Cardiac fibroblast (primary cell): Measurements from ENCODE around the gene RASGRF1.
A peak's percentile ranks its signal among the peaks of the same experiment; 100 is the strongest.
"Not testable (repeated sequence)": the region's sequence is repeated elsewhere in the genome, so short reads cannot be mapped to it uniquely, and the experiment has no call there.

ENCODE experiments used
- DNase-seq, 2 donors: peaks; one replicate each; pipeline versions ENCODE4 v3.0.0 to v3.0.0-alpha.2; 2010; ENCODE audit warnings: low read depth in 2 of 2
- H3K4me3 ChIP-seq, 2 donors: replicated peaks in 1 of 2; 1 replicate in 1 of 2; 2 replicates in 1 of 2; pipeline ENCODE4 v1.5.1; 2011; ENCODE audit warnings: low read depth in 2 of 2, low read length in 2 of 2, mild to moderate bottlenecking in 2 of 2, moderate library complexity in 1 of 2
- TF ChIP-seq, protein P1 (sequence below): IDR thresholded peaks from one replicate; pipeline ENCODE4 v1.5.1; 2011; ENCODE audit warnings: low read depth, mild to moderate bottlenecking, low read length, inconsistent platforms

RASGRF1 gene

DNA sequence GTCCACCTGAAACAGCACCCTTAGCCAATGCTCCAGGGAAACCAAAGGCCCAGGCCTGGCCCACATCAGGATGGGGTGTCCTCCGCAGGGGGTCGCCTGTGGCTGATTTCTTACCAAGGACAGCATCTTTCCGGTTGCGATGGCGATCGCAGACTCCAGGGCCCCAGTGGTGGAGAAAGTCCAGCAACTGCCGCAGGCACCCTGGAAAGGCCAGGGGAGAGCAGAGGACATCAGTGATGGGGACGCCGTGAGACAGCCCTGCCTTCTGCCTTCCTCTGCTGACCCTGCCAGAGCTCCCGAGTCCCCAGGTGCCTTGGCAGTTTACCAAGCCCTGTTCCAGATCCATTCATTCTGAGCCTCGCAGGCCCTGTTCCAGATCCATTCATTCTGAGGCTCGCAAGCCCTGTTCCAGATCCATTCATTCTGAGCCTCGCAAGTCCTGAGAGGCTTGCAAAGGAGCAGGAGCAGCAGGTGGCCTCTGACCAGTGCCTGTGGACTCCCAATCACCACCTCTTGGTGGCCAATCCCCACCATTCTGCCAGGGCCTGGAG is 158.2 kb downstream of the RASGRF1 start:
- no peak for DNase-seq
- TF ChIP-seq, protein P1, sequence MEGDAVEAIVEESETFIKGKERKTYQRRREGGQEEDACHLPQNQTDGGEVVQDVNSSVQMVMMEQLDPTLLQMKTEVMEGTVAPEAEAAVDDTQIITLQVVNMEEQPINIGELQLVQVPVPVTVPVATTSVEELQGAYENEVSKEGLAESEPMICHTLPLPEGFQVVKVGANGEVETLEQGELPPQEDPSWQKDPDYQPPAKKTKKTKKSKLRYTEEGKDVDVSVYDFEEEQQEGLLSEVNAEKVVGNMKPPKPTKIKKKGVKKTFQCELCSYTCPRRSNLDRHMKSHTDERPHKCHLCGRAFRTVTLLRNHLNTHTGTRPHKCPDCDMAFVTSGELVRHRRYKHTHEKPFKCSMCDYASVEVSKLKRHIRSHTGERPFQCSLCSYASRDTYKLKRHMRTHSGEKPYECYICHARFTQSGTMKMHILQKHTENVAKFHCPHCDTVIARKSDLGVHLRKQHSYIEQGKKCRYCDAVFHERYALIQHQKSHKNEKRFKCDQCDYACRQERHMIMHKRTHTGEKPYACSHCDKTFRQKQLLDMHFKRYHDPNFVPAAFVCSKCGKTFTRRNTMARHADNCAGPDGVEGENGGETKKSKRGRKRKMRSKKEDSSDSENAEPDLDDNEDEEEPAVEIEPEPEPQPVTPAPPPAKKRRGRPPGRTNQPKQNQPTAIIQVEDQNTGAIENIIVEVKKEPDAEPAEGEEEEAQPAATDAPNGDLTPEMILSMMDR: no peak
- no peak overlapping the region for H3K4me3 ChIP-seq

DNA sequence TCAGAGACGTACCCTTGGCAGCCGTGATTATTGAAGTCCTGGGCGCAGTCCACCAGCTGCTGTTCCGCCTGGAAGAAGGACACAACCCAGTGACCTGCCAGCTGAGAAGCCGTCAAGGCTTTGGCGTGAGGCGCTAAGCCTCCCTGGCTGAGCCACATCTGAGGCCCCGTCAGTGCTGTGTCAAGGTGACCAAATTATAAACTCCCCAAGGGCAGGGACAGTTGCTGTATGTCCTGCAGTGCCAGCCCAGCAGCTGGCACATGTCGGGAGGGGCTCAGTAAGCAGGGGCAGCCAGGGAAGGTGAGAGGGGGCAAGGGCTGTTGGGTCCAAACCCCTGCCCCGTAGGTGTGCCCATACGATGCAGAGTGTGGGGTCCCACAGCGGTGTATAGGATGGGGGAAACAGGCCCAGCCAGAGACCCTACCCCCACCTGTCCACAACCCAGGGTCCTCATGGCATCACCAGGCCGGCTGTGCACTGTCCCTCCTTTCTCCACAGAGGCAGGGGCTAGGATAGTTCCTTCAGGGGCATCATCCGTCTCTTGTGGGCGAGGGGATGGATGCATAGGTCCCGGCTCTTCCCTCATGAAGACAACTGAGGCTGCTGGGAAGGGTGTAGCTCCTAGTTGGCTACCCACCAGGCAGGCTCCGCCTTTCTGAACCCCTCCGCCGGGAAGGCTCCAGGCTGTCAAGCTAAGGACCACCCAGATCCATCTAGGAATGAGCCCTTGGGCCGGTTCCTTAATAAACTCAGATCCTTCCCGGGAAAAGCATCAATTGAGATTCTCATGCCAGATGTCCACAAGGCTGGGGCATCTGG is 158.9 kb downstream of the RASGRF1 start:
- H3K4me3 ChIP-seq: no peak overlapping the region
- TF ChIP-seq, protein P1: no peak
- DNase-seq: no peak

DNA sequence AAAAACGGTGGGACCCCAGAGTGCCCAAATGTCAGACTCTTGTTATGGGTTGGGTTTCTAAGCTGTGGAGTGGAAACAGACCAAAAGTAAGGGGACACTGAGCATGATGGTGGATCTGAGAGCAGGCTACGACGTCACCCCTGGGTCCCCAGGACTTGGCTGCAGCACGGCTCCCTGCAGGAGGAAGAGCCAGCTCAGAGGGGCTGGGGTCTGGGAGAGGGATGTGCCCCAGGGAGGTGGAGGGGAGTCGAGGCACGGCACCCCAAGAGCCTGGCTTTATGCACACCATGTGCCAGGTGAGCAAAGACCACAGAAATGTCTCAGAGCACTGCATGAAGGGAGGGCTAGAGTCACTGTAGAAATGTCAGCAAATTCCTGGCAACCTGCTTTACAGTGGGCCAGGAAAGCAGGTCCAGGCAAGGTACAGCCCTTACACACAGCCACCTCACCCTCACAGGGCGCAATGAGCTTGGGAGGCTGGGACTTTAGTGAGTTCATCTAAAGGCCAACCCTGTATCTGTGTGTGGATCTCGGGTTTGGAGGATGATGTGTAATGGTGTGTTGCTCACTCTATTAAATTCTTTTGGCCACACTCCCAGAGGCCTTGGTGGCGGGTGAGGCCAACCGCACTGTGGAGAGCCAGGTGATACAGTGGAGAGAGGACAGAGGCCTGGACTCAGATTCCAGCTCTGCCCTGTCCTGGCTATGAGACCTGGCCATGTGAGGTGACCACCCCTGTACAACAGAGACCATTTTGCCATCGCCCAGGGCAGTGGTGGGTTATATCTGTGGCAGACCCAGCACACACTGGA is 159.8 kb downstream of the RASGRF1 start:
- no peak overlapping the region for H3K4me3 ChIP-seq
- TF ChIP-seq, protein P1: no peak
- DNase-seq: peak; percentile 71 to 86

DNA sequence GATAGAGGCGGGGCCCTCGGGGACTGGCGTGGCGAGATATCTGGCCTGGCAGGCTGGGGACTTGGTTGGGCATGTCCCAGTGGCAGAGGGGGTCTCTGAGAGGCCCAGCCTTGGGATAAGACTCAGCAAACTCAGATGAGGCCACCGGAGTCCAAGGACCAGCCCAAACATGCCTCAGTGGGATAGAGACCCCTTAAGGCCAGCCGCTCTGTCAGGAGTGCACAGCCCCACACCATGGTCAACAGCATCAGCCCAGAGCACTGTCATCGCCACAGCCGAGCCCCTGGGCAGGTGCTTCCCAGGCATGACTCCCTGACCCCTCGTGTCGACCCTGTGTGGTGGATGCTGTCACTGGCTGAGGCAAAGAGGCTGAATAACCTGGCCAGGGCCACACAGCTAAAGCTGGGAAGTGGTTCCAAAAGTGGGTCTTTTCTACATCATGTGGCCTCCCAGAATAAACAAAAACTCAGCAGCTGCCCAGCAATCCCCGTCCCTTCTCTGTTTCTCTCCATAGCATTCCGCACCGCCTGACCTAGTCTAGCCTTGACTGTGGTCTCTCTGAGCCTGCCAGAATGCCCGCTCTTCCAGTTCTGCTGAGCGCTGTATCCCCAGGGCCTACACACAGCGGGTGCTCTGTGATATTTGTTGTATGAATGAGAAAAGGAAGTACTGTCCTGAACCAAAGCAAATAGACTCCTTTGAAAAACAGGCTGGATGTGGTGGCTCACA is 160.9 kb downstream of the RASGRF1 start:
- TF ChIP-seq, protein P1: no peak
- no peak for DNase-seq
- no peak overlapping the region for H3K4me3 ChIP-seq

DNA sequence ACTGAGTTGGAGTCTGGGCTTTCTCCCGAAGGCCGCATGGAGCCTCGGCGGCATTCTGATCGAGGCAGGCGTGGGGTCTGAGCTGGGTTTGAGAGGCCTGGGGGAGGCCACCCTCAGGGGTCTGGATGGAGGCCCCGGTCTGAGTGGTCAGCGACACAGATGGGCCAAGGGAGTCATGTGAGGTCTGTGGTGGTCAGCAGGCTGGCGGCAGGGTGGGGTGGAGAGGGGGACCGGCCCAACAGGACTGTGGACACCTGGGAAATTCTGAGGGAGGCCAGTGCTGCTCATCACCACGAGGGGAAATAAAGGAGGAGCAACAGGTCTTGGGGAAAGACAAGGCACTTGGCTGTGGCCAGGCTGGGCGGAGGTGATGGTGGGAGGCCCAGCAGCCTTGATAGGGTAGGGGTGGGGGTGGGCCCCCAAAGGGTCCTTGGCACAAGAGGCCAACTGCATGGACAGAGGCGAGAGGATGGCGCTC is 161.9 kb downstream of the RASGRF1 start:
- no peak for DNase-seq
- TF ChIP-seq, protein P1: no peak
- no peak overlapping the region for H3K4me3 ChIP-seq

DNA sequence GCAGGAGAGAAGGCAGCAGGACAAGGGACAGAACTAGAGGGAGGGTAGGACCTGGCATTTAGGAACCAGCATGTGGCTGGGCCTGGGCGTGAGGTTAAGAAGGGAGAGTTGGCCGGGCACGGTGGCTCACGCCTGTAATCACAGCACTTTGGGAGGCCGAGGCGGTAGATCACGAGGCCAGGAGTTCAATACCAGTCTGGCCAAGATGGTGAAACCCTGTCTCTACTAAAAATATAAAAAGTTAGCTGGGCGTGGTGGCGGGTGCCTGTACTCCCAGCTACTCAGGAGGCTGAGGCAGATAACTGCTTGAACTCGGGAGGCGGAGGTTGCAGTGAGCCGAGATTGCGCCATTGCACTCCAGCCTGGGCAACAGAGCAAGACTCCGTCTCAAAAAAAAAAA is 162.4 kb downstream of the RASGRF1 start:
- not testable (repeated sequence) for H3K4me3 ChIP-seq, DNase-seq
